AG04449 (cell line): ENCODE measurements around the gene SEMA3F.

Experiments
- CTCF ChIA-PET: fragments of 350-600 bp; formaldehyde crosslinking; extraction: SDS; loops from one replicate; lab custom pipeline; 2021; ENCODE audit warnings: antibody characterized with exemption; lab: Yijun Ruan, JAX
- POLR2A ChIA-PET: fragments of 400-600, 350-600 bp; formaldehyde crosslinking; extraction: SDS; loops from one replicate; lab custom pipeline; 2020; ENCODE audit warnings: antibody characterized with exemption, inconsistent platforms; lab: Yijun Ruan, JAX
- DNase-seq: peaks from one replicate; pipeline ENCODE4 v3.0.0-alpha.2; 2010; ENCODE audit warnings: low read depth, low spot score
- H3K4me3 ChIP-seq: 2 replicates; pipeline ENCODE4 v1.5.1; 2011; ENCODE audit warnings: low read depth, mild to moderate bottlenecking, control low read depth, low read length
- CTCF ChIP-seq: IDR thresholded peaks from one replicate; pipeline ENCODE4 v1.5.1; 2011; ENCODE audit warnings: mild to moderate bottlenecking, moderate library complexity, low read length, control low read depth, inconsistent platforms; ENCODE audit not compliant: insufficient read depth; ENCODE audit errors: missing control alignments

SEMA3F gene

GRCh38 chr3:50154840-50155490 lies at the start of gene SEMA3F:
TSS of gene SEMA3F (plus strand) at chr3:50155324. CDS start at chr3:50159623, 4,299 bp downstream.
- H3K4me3 ChIP-seq, result peak within 1 kb of the TSS; percentile 53
- CTCF ChIA-PET, result no interaction called here
- DNase-seq, result no peak
- POLR2A ChIA-PET, result interaction anchor here (1.4 kb wide), 1 partner anchor 10 kb away, joined by 6 read pairs; no protein-coding TSS in a partner anchor
- TF ChIP-seq CTCF, result no peak

- CTCF ChIA-PET, result interaction anchor here (1.0 to 31.5 kb wide), 3 partner anchors 10 to 74 kb away, joined by 4 to 817 read pairs (median 21); partner anchors contain the start of gene GNAT1
Observed at GRCh38 chr3:50111757-50112156, 43.4 kb upstream of the SEMA3F start.

GRCh38 chr3:50112462-50112861 lies 42.7 kb upstream of the SEMA3F start:
- CTCF ChIA-PET, result interaction anchor here (3.5 to 31.5 kb wide), 2 partner anchors 9 to 74 kb away, joined by 21 to 817 read pairs; partner anchors contain the start of gene GNAT1
- no peak for DNase-seq
- TF ChIP-seq CTCF, result no peak
- no peak overlapping the region for H3K4me3 ChIP-seq
- POLR2A ChIA-PET, result no interaction called here

More at GRCh38 chr3:50111757-50112156, 43.4 kb upstream of the SEMA3F start:
- H3K4me3 ChIP-seq, result no peak overlapping the region
- POLR2A ChIA-PET, result interaction anchor here (0.7 kb wide), 1 partner anchor 70 kb away, joined by 3 read pairs; no protein-coding TSS in a partner anchor
- no peak for DNase-seq
- no peak for TF ChIP-seq CTCF

- no peak for TF ChIP-seq CTCF
- ChIA-PET CTCF (interaction anchor here (1.1 to 31.5 kb wide), 4 partner anchors 8 to 101 kb away, joined by 3 to 817 read pairs (median 5); partner anchors contain the start of gene GNAT1), POLR2A (no interaction called here)
- no peak overlapping the region for H3K4me3 ChIP-seq
- DNase-seq, result no peak
Observed at GRCh38 chr3:50117120-50117519, 38.0 kb upstream of the SEMA3F start.

- no peak overlapping the region for H3K4me3 ChIP-seq
- ChIA-PET CTCF (interaction anchor here (1.1 to 31.5 kb wide), 3 partner anchors 9 to 100 kb away, joined by 3 to 817 read pairs (median 6); partner anchors contain the start of gene GNAT1), POLR2A (no interaction called here)
- no peak for DNase-seq
- no peak for TF ChIP-seq CTCF
Observed at GRCh38 chr3:50118237-50118636, 36.9 kb upstream of the SEMA3F start.

- CTCF ChIA-PET, result interaction anchor here (0.8 to 31.5 kb wide), 13 partner anchors 7 to 127 kb away, joined by 3 to 817 read pairs (median 11); partner anchors contain the start of gene GNAT1
- POLR2A ChIA-PET, result interaction anchor here (0.7 to 1.2 kb wide), 2 partner anchors 116 to 191 kb away, joined by 3 read pairs; partner anchors contain the start of gene GNAI2
- no peak overlapping the region for H3K4me3 ChIP-seq
- TF ChIP-seq CTCF, result no peak
- DNase-seq, result no peak
Observed at GRCh38 chr3:50119786-50120185, 35.3 kb upstream of the SEMA3F start.
